GM15510 (cell line): ENCODE measurements around the gene PNPT1.

ENCODE experiments used
- POLR2A ChIP-seq: IDR thresholded peaks from 3 replicates; pipeline ENCODE4 v1.6.1; 2011; ENCODE audit warnings: borderline replicate concordance; ENCODE audit not compliant: insufficient read length; ENCODE audit errors: extremely low read depth

Gene PNPT1

DNA sequence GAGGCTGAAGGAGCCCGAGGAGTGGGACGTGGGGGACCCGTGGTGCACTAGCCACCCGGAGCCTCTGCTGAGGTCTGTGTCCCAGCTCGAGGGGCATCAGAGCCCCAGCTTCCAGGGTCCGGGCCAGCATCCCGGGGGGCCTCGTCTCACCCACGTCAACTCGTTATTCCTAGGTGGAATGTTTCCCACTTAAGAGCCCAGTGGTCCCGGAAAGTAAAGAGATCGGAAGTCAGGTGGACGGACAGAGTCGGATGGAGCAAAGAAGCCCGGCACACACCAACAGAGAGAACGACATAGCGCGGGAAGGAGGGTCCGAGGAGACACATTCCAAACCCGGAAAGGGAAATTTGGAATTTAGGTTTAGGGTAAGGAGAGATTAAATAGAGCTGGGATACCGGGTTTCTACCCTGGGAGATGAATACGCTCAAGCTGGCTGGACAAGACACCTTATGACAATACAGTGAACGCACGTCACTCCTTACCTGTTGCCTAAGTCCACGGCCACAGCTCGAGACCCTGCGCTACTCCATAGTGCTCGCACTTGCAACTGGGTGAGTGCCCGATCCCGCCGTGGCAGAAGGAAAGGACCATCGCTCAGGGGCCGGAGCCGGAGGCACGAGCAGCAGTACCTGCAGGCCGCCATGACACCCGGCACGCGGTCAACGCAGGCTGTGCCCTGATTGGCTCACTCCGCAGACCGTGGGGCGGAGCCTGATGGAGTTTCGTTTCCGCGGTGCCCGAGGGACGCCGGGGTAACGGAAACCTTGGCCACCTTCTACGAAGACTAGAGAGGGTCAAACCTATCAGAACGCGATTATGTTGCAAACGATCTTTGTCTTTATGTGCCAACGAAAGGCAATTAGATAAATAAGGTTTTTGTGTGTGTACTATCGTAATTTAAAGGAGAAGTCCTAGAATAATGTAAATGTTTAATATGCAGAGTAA lies at the start of gene PNPT1:
PNPT1 (minus strand) TSS at position 664 of the 945 bp plus-strand sequence; CDS start at position 643, 21 bp downstream.
- peak; percentile 88 for TF ChIP-seq POLR2A

DNA sequence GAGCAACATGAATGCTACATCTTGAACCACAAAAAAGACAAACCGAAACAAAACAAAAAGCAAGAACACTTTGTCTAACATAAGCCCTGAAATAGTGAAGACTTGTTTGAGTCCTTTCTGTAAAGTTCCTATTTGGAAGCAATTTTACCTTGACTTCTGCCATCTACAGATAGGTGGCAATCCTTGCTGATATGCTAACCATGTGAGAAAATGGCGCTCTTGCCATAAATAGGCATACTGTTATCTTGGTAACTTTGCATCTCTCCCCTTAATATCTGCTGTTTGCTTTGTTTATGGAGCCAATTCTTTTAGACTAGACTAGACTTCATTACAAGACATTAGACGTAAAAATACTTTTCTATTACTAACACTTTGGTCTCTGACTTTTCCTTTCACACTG lies 49.4 kb upstream of the PNPT1 start:
- TF ChIP-seq POLR2A = no peak

DNA sequence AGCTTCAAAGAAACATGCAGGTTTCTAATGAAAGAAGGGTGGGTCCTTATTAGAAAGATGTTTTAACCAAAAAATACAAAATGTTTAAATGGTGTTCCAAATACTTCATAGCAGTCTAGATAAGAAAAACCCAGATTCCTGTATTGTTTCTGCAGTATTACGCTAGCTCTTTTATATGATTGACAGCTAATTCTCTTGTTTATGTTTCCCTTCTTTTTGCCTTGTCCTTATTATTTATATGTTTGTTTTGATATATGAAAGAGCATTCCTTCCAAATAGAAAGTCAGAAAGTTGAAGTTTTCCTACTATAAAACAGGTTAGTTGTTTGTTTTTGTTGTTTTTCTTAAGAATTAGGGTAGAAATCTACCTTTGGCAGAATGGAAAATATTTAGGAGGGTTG lies 41.1 kb upstream of the PNPT1 start:
- no peak for TF ChIP-seq POLR2A

DNA sequence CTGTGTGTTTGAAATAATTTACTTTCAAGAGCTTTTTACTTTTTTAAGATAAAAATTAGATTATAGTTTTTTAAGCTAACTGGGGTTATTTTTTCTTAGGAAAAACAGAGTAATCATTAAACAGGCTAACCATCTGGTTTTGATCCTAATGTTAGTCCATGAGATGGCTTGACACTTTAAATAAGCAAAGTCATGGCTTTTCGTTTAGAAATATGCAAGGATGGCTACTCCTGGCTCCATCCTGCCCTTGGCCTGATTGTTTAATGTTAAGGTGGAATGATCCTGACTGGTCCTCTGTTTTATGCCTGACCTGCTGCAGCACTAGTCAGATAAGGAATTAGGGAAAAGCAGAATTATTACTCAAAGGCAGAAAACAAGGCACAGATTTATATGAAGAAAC lies 39.7 kb upstream of the PNPT1 start:
- TF ChIP-seq POLR2A = no peak

DNA sequence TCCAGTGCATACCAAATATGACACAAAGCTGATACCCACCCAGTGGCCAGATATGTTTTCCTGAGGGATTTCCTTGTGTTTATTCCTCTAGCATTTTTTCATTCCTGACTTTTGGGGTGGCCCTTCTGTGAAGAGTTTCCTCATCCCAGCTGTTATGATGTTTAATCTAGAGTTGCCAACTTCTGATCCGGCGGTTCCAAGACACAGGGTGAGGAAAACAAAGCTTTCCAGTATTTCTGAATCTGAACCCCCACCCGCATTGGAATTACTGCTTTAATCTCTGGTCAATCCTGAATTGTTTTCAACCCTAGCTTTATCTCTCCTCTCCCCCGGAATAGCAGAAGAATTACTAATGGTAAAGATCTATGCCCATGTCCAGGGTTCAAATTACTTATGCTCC lies 39.2 kb upstream of the PNPT1 start:
- TF ChIP-seq POLR2A = no peak

DNA sequence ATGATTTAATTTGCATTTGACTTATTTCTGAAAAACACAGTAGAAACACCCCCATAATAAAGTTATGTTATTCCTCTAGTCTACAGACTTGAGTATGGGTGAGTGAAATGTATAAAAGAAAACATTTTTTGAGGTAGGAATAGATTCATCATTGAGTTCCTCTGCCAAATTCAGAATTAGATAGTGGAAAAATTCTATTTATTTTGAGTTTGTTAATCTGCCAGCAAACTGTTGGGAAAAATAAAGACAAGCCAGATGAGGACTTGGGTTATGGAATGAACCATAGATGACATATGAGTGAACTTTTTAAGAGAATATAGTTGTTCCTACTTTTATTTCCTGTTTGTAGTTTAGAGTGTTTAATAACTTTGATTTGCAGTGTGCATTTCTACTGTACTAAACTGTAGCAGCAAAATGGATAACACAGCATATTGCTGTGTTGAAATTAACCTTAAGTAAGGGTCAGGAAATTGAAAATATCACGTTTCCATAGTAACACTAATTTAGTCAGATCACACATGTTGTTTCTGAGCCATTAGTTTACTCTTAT lies 35.6 kb upstream of the PNPT1 start:
- no peak for TF ChIP-seq POLR2A

DNA sequence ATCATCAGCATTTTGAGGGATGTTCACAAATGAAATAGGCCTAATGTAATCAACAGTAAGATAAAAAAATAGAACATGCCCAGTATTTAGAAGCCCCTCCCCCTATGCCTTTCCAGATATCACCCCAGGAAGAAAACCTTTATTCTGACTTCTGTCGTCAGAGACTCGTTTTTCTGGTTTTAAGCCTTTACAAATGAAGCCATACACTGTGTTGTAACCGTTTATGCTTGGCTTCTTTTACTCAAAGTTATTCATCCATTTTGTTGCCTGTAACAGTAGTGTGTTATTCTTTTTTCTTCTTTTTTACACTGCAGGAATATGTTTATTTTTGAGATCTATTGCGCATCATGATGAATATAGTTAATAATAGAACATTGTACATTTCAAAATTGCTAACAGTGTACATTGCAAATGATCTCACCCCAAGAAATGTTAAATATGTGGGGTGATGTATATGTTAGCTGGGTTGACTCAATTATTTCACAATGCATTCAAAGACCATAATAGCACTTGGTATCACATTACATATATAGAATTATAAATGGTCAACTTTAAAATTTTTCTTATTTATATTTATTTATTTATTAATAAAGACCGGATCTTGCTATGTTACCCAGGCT lies 28.1 kb upstream of the PNPT1 start:
- TF ChIP-seq POLR2A = no peak

DNA sequence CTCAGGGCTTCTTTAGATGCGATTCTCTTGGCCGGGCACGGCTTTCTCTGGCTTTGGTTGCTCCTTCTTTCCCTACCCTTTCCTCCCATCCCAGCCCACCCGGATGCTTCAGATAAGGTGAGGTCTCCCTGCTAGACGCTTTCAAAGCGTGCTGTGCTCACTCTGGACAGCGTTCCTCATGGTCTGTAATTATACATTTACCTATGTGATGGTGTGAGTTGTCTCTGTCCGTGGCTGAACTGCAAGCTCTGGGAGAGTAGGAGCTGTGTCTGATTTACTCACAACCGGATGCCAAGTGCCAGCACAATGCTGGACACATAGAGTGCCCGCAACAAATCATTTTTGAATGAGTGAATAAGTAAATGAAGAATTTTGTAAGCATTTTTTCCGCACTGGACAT lies 26.8 kb upstream of the PNPT1 start:
- no peak for TF ChIP-seq POLR2A

DNA sequence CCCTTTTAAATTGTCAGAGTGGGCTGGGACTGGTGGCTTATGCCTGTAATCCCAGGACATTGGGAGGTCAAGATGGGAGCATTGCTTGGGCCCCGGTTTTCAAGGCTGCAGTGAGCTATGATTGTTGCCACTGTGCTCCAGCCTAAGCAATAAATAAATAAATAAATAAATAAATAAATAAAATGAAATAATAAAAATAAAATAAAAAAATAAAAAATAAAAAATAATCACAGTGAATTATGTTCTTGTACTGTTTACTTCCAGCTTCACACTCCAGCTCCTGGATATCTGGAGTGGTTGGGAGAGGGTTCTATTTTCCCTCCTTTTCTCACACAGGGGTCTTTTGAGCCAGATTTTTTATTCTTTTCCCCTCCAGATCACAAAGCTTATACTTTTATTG lies 26.2 kb upstream of the PNPT1 start:
- no peak for TF ChIP-seq POLR2A

DNA sequence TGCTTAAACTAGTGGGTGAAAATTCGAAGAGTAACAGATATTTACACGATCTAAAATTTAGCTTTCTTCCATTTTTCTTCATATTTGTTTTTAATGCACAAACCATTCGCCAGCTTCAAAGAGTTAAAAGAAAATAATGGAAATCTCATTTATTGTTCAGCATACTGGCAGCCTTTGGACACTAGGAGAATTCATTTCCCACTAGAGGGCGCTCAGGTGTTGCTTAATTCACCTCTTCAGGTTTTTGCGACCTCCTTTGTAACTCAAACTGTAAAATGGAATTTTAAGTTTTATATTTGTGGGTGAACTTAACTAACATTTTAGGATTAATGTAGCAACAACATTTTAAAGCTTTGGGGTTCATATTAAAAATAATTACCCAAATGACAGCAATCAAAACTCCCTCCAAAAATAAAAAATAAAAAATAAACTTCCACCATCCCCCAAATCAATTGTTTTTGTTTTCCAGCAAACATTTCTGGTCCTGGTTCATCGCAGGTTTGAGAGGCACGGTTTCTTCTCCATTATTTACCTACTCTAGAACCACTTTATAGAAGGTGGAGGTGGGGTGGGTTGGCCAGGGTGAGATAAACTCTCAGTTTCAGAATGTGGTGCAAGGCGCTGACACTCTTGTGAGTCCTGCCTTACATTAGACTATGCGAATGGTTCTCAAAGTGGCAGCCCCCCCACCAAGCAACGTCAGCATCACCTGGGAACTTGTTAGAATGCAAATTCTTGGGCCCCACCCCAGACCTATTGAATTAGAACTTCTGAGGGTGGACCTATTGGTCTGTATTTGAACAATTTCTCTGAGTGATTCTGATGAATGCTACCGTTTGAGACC lies 24.7 kb upstream of the PNPT1 start:
- TF ChIP-seq POLR2A = no peak

DNA sequence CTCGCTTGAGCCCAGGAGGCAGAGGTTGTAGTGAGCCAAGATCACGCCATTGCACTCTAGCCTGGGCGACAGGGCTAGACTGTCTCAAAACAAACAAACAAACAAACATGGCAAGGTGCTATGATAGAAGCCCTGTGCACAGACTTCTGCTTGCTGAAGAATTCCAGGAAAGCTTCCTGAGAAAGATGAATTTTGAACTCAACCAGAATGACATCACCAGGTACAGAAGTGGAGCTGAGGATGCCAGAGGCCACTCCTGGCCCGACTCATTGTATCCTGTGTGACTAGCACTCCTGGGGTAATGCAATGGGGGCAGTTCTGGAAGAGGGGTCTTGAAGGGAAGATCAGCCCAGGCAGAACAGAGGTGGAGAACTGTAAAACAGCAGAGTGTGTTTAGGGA lies 22.0 kb upstream of the PNPT1 start:
- TF ChIP-seq POLR2A = no peak

DNA sequence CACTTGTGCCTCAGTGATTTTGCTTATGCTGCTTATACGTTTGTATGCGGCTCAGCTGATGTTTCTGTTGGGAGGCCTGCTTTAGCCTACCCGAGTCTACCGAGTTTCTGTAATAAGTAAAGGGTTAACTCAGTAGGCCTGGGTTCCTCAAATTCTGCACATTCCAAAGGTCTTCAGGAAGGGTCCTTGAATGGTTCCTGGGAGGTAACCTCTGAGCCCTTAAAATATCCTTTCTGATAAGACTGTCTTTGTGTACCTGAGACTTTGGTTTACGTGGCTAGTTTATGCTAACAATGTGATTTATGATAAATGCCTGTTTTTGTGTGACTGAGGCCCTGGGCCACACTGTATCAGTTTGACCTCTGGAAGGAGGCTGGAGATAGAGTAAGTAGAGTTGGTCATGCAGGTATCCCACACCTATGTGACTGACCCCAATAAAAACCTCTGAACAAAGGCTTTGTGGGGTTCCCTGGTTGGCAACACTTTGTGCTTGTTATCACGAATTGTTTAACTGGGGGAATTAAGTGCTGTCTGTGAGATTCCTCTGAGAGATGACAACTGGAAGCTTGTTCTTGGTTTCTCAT lies 18.9 kb upstream of the PNPT1 start:
- no peak for TF ChIP-seq POLR2A

DNA sequence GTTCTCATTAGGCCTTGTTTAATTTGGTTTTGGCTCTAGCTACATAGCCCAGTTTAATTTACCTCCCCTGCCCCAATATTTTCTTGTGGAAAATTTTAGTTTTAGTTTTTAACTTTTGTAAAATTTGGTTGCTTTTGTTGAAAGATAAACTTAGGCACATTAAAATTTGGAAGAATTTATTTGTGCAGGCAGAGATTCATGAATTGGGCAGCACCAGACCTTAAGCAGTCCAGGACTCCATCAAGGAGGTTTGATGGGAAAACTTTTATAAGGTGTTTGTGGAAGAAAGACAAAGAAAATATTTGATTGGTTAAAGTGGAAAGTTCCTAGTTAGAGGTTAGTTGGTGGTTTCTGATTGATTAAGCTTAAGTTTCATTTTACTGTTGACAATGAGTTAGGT lies 16.4 kb upstream of the PNPT1 start:
- TF ChIP-seq POLR2A = no peak

DNA sequence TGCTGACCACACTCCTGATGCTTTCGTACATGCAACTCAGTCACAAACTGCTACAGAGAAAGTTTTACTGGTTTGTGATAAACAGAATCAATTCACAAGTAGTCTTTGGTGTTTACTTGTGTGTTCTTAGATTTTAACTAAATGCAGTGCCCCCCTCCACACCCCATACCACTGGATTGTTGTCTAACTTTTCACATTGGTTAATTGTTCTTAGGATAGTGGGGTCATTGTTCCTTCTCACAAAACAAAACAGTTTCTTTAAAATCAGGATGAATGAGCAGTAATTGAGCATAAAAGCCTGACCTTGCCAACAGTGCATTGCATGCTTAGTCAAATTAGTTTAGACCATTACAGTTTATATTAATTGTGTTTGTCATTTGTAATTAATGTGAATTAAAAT lies 14.1 kb upstream of the PNPT1 start:
- TF ChIP-seq POLR2A = no peak

DNA sequence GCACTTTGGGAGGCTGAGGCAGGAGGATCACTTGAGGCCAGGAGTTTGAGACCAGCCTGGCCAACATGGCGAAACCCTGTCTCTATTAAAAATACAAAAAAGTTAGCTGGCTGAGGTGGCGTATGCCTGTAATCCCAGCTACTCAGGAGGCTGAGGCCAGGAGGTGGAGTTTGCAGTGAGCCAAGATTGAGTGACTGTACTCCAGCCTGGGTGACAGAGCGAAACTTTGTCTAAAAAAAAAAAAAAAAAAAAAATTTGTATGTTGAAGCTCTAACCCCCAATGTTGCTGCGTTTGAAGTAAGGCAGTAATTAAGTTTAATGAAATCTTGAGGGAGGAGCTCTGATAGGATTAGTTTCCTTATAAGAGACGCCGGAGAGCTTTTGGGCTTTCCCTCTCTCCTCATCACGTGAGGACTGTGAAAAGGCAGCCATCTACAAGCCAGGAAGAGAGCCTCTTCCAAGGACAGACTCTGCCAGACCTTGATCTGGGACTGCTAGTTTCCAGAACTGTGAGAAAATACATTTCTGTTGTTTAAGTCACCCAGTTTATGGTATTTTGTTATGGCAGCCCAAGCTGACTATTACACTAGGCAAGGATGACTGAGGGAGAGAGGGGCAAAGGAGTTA lies 11.5 kb upstream of the PNPT1 start:
- no peak for TF ChIP-seq POLR2A

DNA sequence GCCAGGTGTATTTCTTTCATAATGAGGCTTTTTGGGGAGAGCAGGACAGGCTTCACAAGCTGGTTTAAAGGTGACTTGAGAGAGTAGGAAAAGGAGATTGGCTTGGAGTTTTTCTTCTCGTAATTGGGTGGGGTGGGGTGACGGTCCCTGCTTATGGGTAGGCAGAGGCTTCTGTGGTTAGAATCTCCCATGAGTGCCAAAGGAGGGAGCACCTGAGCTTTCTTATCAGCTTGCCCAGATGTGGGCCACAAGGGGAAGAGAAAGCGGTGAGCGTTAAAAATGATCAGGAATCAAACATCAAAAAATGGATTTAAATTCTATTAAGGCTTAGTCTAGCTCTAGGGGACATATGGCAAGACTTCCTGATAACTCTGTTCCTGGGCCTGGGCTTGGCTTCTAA lies 9.7 kb upstream of the PNPT1 start:
- TF ChIP-seq POLR2A = no peak
